Activated CD4-positive, alpha-beta memory T cell treated with anti-CD3 and anti-CD28 coated beads, Interleukin-2, amount 10 ng/mL, durations not matched to agents 7 days and 5 days (primary cell): ENCODE results near the gene FOLR3. TPM values are rescaled to one million over a fixed set of nuclear protein-coding genes. Genes with fewer than 3 reads are reported as not detected.
"Not testable (repeated sequence)": the region's sequence is repeated elsewhere in the genome, so short reads cannot be mapped to it uniquely, and the experiment has no call there.

Experiments used
- CTCF ChIA-PET: fragments of 350-600 bp; sonication (Branson Sonifier 250); formaldehyde crosslinking; loops from one replicate; lab custom pipeline; 2021; ENCODE audit warnings: antibody characterized with exemption, inconsistent platforms; lab: Charles Lee
- POLR2A ChIA-PET: fragments of 350-600 bp; sonication (Branson Sonifier 250); formaldehyde crosslinking; loops from one replicate; lab custom pipeline; 2021; ENCODE audit warnings: antibody characterized with exemption; lab: Charles Lee
- DNase-seq: peaks from one replicate; pipeline ENCODE4 v3.0.0-alpha.2; 2020
- H3K27ac Mint-ChIP-seq: one replicate; pipeline ENCODE4 v1.8.0; 2021; ENCODE audit warnings: mild to moderate bottlenecking, mixed read lengths
- H3K27me3 Mint-ChIP-seq: one replicate; pipeline ENCODE4 v1.8.0; 2021; ENCODE audit warnings: mixed read lengths
- H3K36me3 Mint-ChIP-seq: one replicate; pipeline ENCODE4 v1.8.0; 2021; ENCODE audit warnings: low read depth, mixed read lengths
- H3K4me1 Mint-ChIP-seq: one replicate; pipeline ENCODE4 v1.8.0; 2021; ENCODE audit warnings: mixed read lengths
- H3K4me3 Mint-ChIP-seq: one replicate; pipeline ENCODE4 v1.8.0; 2021; ENCODE audit warnings: mild to moderate bottlenecking, mixed read lengths
- H3K9me3 Mint-ChIP-seq: one replicate; pipeline ENCODE4 v1.8.0; 2021; ENCODE audit warnings: mixed read lengths
- total RNA-seq, 2 experiments: library from RNA; stranded (reverse); gene quantifications; one replicate each; pipeline ENCODE4 v1.2.3, GENCODE V29; 2021

Gene FOLR3
- total RNA-seq, 2 experiments from 2014 or later = not detected

DNA sequence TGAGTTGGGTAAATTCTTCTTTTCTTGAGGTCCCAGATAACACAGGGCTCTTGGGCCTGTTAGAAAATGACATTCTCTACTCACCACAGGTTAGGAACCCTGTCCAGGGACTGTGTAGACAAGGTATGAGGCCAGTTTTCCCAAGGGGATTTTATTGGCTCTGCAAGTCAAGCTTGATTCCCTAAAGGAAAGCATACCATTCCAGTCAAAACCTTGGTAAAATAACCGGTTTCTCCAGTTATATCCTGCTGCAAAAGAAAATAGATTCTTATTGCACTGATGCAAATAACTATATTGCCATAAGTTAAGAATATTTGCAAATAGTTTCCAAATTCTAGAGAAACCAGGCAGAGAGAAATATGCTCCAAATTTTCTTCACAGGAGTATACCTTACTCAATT lies 9.6 kb upstream of the FOLR3 start:
- no peak overlapping the region for H3K4me3 Mint-ChIP-seq
- no peak for DNase-seq
- ChIA-PET POLR2A (interaction anchor here (3.1 kb wide), 1 partner anchor 13 kb away, joined by 11 read pairs; the partner anchor contains the start of gene ANAPC15), CTCF (interaction anchor here (1.3 kb wide), 1 partner anchor 18 kb away, joined by 8 read pairs; no protein-coding TSS in a partner anchor)
- peaks cover 12% of the 10 kb centered on the region for H3K36me3 Mint-ChIP-seq
- peaks cover 24% of the 10 kb centered on the region for H3K9me3 Mint-ChIP-seq
- H3K4me1 Mint-ChIP-seq = no peaks in the 10 kb centered on the region
- no peak overlapping the region for H3K27ac Mint-ChIP-seq
- peaks cover 22% of the 10 kb centered on the region for H3K27me3 Mint-ChIP-seq

DNA sequence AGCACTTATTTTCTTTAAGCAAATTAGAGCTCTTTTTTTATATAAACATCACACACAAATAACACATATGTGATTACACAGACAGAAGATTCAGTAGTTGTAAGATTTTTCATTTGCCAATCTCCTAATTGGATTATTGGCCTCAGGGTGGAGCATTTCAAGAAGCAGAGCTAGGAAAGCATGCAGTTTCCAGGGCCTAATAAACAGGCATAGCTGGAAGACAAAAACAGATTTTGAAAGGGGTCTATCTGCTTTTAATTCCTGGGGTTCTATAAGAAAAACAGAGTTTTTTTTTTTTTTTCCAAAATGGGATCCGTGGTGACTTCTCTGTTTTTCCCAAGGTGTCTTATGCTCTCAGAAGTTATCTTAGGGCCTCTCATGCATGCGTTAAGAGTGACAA lies 7.6 kb upstream of the FOLR3 start:
- DNase-seq = no peak
- no peak overlapping the region for H3K27ac Mint-ChIP-seq
- ChIA-PET CTCF (interaction anchor here (1.2 kb wide), 1 partner anchor 16 kb away, joined by 4 read pairs; no protein-coding TSS in a partner anchor), POLR2A (interaction anchor here (0.7 kb wide), 1 partner anchor 103 kb away, joined by 4 read pairs; no protein-coding TSS in a partner anchor)
- H3K36me3 Mint-ChIP-seq = peaks cover 12% of the 10 kb centered on the region
- H3K4me1 Mint-ChIP-seq = no peaks in the 10 kb centered on the region
- H3K4me3 Mint-ChIP-seq = no peak overlapping the region
- H3K9me3 Mint-ChIP-seq = peaks cover 24% of the 10 kb centered on the region
- peaks cover 34% of the 10 kb centered on the region for H3K27me3 Mint-ChIP-seq

DNA sequence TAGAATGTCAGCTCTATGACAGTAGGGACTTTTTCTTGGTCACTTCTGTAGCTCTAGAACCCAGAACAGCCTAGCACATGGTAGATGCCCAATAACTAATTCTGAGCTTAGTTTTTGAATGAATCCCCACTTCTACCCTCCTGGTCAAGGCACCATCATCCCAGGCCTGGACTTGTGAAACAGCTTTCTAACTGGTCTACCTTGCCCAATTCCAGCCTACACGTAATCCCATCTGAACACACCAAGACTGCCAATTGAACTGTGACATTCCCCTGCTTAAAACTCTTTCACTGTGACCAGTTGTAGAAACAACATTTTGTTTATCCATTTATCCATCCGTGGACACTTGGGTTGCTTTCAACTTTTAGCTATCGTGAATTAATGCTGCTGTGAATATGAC lies 6.1 kb upstream of the FOLR3 start:
- Mint-ChIP-seq H3K4me3 (no peak overlapping the region), H3K36me3 (peaks cover 12% of the 10 kb centered on the region), H3K27me3 (peaks cover 38% of the 10 kb centered on the region), H3K9me3 (peaks cover 24% of the 10 kb centered on the region), H3K4me1 (no peaks in the 10 kb centered on the region), H3K27ac (no peak overlapping the region)
- ChIA-PET CTCF (interaction anchor here (0.9 to 2.4 kb wide), 2 partner anchors 15 to 54 kb away, joined by 3 to 11 read pairs; no protein-coding TSS in a partner anchor), POLR2A (no interaction called here)
- no peak for DNase-seq

DNA sequence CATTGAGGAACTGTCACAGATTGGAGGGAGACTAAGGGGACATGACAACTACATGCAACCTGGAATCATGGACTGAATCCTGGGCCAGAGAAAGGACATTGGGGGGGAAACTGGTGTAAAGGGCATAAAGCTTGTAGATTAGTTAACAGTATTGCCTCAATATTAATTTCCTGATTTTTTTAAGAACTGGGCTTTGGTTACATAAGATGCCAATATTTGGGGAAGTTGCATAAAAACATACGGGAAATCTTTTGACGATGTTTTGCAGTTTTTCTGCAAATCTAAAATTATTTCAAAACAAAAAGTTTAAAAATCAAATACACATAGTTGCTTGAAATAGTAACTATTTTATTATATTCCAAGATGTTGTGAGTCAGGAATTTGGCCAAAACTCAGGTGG lies 2.9 kb upstream of the FOLR3 start:
- DNase-seq = no peak
- ChIA-PET CTCF (no interaction called here), POLR2A (no interaction called here)
- peaks cover 19% of the 10 kb centered on the region for H3K9me3 Mint-ChIP-seq
- peaks cover 1% of the 10 kb centered on the region for H3K4me1 Mint-ChIP-seq
- H3K27ac Mint-ChIP-seq = no peak overlapping the region
- H3K27me3 Mint-ChIP-seq = peaks cover 39% of the 10 kb centered on the region
- peaks cover 16% of the 10 kb centered on the region for H3K36me3 Mint-ChIP-seq
- no peak overlapping the region for H3K4me3 Mint-ChIP-seq

DNA sequence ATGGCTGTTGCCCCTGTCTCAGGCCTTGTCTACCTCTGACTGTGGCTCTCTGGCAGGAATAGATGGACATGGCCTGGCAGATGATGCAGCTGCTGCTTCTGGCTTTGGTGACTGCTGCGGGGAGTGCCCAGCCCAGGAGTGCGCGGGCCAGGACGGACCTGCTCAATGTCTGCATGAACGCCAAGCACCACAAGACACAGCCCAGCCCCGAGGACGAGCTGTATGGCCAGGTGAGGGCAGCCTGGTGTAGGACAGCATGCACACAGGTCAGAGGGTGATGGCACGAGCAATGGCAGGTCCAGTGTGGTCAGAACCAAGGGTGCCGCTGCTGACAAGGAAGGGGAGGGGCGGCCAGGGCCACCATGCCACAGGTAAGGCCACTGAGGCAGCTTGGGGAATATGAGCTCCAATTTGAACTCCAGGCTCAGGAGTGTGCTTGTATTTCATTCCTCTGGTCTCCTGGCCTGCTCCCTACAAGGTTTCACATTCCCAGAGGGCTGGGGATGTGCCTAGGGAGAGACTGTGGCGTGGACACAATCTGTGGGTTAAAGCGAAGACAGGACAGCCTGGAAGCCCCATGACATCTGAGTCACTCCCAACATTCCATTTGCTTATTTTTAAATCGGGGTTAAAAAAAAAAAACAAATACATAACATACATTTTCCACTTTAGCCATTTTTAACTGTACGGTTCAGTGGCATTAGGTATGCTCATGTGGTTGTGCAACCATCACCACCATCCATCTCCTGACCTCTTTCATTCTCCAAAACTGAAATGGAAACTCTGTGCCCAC lies 562 bp downstream of the FOLR3 start:
- no peak for DNase-seq
- H3K27me3 Mint-ChIP-seq = peaks cover 25% of the 10 kb centered on the region
- peaks cover 4% of the 10 kb centered on the region for H3K36me3 Mint-ChIP-seq
- H3K4me1 Mint-ChIP-seq = peaks cover 14% of the 10 kb centered on the region
- ChIA-PET CTCF (interaction anchor here (1.9 kb wide), 1 partner anchor 8 kb away, joined by 6 read pairs; no protein-coding TSS in a partner anchor), POLR2A (interaction anchor here (1.6 kb wide), 1 partner anchor 23 kb away, joined by 4 read pairs; the partner anchor contains the start of gene ANAPC15)
- H3K27ac Mint-ChIP-seq = no peak overlapping the region
- H3K9me3 Mint-ChIP-seq = peaks cover 5% of the 10 kb centered on the region
- no peak overlapping the region for H3K4me3 Mint-ChIP-seq

DNA sequence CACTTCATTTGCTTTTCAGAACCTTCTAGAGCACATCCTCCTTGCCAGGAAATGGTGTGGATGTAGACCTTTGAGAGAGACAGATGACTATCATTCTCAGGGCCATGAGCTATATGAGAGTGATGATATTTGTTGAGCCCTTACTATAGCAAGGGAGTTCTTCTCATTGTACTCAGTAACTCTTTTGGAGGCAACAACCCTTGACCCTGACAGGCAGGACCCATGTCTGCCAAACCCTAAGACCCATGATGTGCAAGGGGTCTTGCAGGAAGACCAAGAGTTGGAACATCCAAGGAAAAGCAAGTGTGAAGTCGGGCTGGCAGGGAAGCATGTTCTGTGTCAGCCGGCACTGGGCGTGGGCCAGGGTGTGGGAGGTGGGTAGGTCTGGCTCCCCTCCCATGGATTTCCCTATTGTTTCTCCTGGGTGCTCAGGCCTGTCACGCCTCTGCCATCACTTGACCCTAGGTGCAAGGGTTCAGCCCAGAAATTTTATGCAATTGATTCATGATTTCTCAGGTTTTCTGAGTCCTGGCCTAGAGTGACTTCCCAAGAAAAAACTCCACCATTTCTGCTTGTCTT lies 1.2 kb downstream of the FOLR3 start:
- Mint-ChIP-seq H3K27ac (no peak overlapping the region), H3K27me3 (peaks cover 25% of the 10 kb centered on the region), H3K4me3 (no peak overlapping the region), H3K4me1 (peaks cover 21% of the 10 kb centered on the region), H3K36me3 (peaks cover 4% of the 10 kb centered on the region), H3K9me3 (peaks cover 5% of the 10 kb centered on the region)
- CTCF ChIA-PET = interaction anchor here (1.4 kb wide), 1 partner anchor 111 kb away, joined by 5 read pairs; no protein-coding TSS in a partner anchor
- POLR2A ChIA-PET = interaction anchor here (1.6 kb wide), 1 partner anchor 24 kb away, joined by 4 read pairs; the partner anchor contains the start of gene ANAPC15
- DNase-seq = no peak

DNA sequence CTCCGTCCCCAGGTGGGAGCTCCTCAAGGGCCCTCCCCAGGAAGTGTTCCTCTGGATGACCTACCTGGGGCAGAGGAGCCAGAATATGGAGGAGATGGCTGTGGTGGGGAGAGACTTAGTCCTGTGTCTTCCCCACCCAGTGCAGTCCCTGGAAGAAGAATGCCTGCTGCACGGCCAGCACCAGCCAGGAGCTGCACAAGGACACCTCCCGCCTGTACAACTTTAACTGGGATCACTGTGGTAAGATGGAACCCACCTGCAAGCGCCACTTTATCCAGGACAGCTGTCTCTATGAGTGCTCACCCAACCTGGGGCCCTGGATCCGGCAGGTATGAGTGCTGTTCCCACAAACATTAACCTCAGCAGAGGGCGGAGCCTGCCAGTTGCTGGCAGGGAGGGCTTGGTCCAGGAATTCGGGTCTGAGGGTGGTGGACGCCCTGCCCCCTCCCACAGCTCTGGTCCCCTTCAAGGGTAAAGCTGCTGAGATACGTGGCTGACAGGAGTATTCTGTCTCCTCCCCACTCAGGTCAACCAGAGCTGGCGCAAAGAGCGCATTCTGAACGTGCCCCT lies 3.4 kb downstream of the FOLR3 start:
- Mint-ChIP-seq H3K4me1 (peaks cover 29% of the 10 kb centered on the region), H3K9me3 (peaks cover 5% of the 10 kb centered on the region), H3K4me3 (no peak overlapping the region), H3K36me3 (peaks cover 4% of the 10 kb centered on the region), H3K27me3 (peaks cover 19% of the 10 kb centered on the region), H3K27ac (no peak overlapping the region)
- POLR2A ChIA-PET = no interaction called here
- DNase-seq = no peak
- CTCF ChIA-PET = no interaction called here

DNA sequence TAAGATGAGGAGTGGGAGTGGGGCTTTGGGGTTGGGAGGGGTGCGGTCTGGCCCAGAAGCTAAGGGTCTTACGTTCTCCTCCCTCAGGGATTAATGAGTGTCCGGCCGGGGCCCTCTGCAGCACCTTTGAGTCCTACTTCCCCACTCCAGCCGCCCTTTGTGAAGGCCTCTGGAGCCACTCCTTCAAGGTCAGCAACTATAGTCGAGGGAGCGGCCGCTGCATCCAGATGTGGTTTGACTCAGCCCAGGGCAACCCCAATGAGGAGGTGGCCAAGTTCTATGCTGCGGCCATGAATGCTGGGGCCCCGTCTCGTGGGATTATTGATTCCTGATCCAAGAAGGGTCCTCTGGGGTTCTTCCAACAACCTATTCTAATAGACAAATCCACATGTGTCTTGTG lies 4.0 kb downstream of the FOLR3 start:
- ChIA-PET POLR2A (no interaction called here), CTCF (no interaction called here)
- Mint-ChIP-seq H3K36me3 (peaks cover 4% of the 10 kb centered on the region), H3K9me3 (peaks cover 5% of the 10 kb centered on the region), H3K27me3 (peaks cover 20% of the 10 kb centered on the region), H3K4me1 (peaks cover 30% of the 10 kb centered on the region), H3K4me3 (no peak overlapping the region), H3K27ac (no peak overlapping the region)
- DNase-seq = no peak

DNA sequence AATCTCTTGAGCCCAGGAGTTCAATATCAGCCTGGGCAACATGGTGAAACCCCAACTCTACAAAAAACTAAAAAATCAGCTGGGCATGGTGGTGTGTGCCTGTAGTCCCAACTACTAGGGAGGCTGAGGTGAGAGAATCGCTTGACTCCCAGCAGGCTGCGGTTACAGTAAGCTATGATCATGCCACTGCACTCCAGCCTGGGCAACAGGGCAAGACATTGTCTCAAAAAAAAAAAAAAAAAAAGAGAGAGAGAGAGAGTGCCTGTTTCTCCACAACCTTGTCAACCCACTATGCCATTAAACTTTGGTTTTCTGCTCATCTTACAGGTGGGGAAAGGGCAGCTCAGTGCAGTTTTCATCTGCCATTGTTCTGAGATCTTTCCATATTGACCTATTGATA lies 5.1 kb downstream of the FOLR3 start:
- POLR2A ChIA-PET = interaction anchor here (1.2 to 2.0 kb wide), 2 partner anchors 28 to 30 kb away, joined by 4 to 5 read pairs; partner anchors contain the start of gene ANAPC15

DNA sequence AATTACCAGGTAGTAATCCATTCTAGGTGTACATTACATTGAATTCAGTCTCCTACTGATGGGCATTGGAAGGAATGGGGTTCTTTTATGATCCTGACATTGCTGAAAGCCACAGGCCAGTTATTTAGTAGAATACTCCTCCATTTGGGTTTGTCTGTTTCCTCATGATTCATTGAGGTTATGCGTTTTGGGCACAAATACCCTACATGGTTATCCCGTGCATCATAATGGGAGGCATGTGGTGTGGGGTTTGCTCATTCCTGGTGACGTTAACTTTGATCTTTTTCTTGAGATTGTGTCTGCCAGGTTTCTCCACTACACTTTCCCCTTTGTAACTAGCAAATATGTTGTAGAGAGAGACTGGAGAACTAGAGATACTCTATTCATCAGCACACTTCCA lies 5.5 kb downstream of the FOLR3 start:
- peaks cover 4% of the 10 kb centered on the region for H3K36me3 Mint-ChIP-seq
- peaks cover 30% of the 10 kb centered on the region for H3K4me1 Mint-ChIP-seq
- H3K9me3 Mint-ChIP-seq = peaks cover 5% of the 10 kb centered on the region
- ChIA-PET CTCF (interaction anchor here (1.1 to 1.3 kb wide), 3 partner anchors 29 to 116 kb away, joined by 3 to 7 read pairs (median 4); partner anchors contain the start of gene ANAPC15), POLR2A (interaction anchor here (1.2 to 2.0 kb wide), 2 partner anchors 28 to 30 kb away, joined by 4 to 5 read pairs; partner anchors contain the start of gene ANAPC15)
- no peak overlapping the region for H3K4me3 Mint-ChIP-seq
- peak overlapping the region; percentile 73 for H3K27ac Mint-ChIP-seq
- peaks cover 15% of the 10 kb centered on the region for H3K27me3 Mint-ChIP-seq
- DNase-seq = peak; percentile 52

More for the DNA sequence above, 5.1 kb downstream of the FOLR3 start:
- Mint-ChIP-seq H3K9me3 (peaks cover 5% of the 10 kb centered on the region), H3K36me3 (peaks cover 4% of the 10 kb centered on the region), H3K27me3 (peaks cover 15% of the 10 kb centered on the region), H3K27ac (peak overlapping the region; percentile 73), H3K4me3 (no peak overlapping the region), H3K4me1 (peaks cover 30% of the 10 kb centered on the region)
- CTCF ChIA-PET = interaction anchor here (1.1 to 1.3 kb wide), 3 partner anchors 28 to 116 kb away, joined by 3 to 7 read pairs (median 4); partner anchors contain the start of gene ANAPC15
- DNase-seq = no peak

DNA sequence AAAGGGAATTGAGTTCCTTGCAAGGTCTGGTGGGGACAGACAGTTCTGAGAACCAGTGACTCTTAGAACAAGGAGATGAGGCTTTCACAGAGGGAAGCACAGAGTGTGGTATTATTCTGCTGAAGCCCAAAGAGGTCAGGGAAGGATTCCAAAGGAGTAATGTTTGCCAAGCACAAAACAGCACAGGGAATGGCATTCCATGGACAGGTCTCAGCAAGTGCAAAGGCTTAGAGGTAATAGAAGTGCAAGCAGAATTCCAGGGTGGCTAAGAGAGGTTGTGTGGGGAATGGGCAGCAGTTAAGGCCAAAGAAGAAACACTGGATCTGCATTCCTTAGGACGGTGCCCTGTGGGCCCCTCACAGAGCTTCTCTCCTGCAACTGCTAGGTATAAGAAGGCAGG lies 6.6 kb downstream of the FOLR3 start:
- not testable (repeated sequence) for H3K36me3 Mint-ChIP-seq, H3K4me3 Mint-ChIP-seq, H3K27ac Mint-ChIP-seq, H3K9me3 Mint-ChIP-seq, DNase-seq
- Mint-ChIP-seq H3K4me1 (peaks cover 28% of the 10 kb centered on the region), H3K27me3 (peaks cover 15% of the 10 kb centered on the region)
- POLR2A ChIA-PET = interaction anchor here (2.0 kb wide), 1 partner anchor 29 kb away, joined by 5 read pairs; the partner anchor contains the start of gene ANAPC15
- CTCF ChIA-PET = interaction anchor here (1.3 kb wide), 1 partner anchor 117 kb away, joined by 7 read pairs; no protein-coding TSS in a partner anchor

DNA sequence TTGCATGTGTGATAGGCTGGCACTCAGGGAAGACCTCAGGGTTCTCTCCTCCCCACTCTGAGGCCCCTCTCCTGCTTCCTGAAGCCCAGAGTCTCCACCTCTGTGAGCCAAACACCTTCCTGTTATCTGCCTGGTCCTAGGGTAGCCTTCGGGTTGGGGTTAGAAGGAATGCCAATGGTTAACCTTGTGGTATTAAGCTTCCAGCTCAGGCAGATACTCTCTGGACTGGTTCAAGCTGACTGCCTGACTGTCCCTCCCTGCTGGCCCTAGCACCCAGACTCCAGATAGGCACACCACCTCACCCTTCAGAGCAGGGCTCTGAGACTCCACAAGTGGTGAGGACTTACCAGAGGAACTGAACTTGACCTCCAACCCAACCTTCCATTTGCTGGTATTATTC lies 7.0 kb downstream of the FOLR3 start:
- not testable (repeated sequence) for H3K27ac Mint-ChIP-seq

More for the DNA sequence above, 7.0 kb downstream of the FOLR3 start:
- DNase-seq, H3K4me3 Mint-ChIP-seq, H3K9me3 Mint-ChIP-seq, POLR2A ChIA-PET, H3K36me3 Mint-ChIP-seq: not testable (repeated sequence)
- CTCF ChIA-PET = interaction anchor here (1.8 to 3.2 kb wide), 5 partner anchors 35 to 117 kb away, joined by 4 to 74 read pairs (median 9); no protein-coding TSS in a partner anchor
- H3K27me3 Mint-ChIP-seq = peaks cover 15% of the 10 kb centered on the region
- H3K4me1 Mint-ChIP-seq = peaks cover 28% of the 10 kb centered on the region
